ENCODE measurements around the gene IMP3. TPM values are rescaled to one million over a fixed set of nuclear protein-coding genes. Genes with fewer than 3 reads are reported as not detected.

Gene IMP3
- total RNA-seq, 2 experiments from 2014 or later, result 101 to 174 TPM

GRCh38 chr15:75622505-75622904 is 17.5 kb downstream of the IMP3 start:
- Histone ChIP-seq H3K36me3 (ENCODE audit: insufficient read depth, low read length) (peaks cover 47% of the 10 kb centered on the region), H4K20me1 (ENCODE audit: insufficient read depth, low read length) (no peaks in the 10 kb centered on the region), H3K79me2 (ENCODE audit: insufficient read depth, low read depth, low read length) (peaks cover 17% of the 10 kb centered on the region; the same call in 1 of the 2 replicates), H3K9me3 (ENCODE audit: low read length) (no peaks in the 10 kb centered on the region), H3K4me3 (ENCODE audit: low read depth, low read length, poor library complexity, severe bottlenecking) (no peak overlapping the region), H3K27ac (ENCODE audit: low read depth, low read length, poor library complexity, severe bottlenecking) (no peak overlapping the region), H3K9me2 (ENCODE audit: insufficient read depth, low read length) (no peaks in the 10 kb centered on the region), H3K4me2 (ENCODE audit: low read length) (no peak overlapping the region), H2AFZ (ENCODE audit: low read length) (no peak overlapping the region), H3K4me1 (ENCODE audit: insufficient read depth, low read length, poor library complexity, severe bottlenecking) (peaks cover 17% of the 10 kb centered on the region)
- CTCF ChIA-PET (ENCODE audit: unreplicated experiment), result no interaction called here
- POLR2A ChIA-PET, result no interaction called here
- no peak for DNase-seq (ENCODE audit: low spot score)
- TF ChIP-seq EZH2phosphoT487 (IDR thresholded peaks at IDR 0.05; ENCODE audit: borderline replicate concordance, low read depth, low read length) (no peak), CTCF (conservative IDR thresholded peaks at IDR 0.05; ENCODE audit: low read length) (no peak)
- BruUV-seq (replicated peaks), result no TSS peak
- intact Hi-C loops (cut with micrococcal nuclease; ENCODE audit: unreplicated experiment), result no loop called here

GRCh38 chr15:75620841-75621391 is 19.1 kb downstream of the IMP3 start:
- Histone ChIP-seq H3K36me3 (ENCODE audit: insufficient read depth, low read length) (peaks cover 63% of the 10 kb centered on the region), H3K4me1 (ENCODE audit: insufficient read depth, low read length, poor library complexity, severe bottlenecking) (peaks cover 4% of the 10 kb centered on the region), H3K27ac (ENCODE audit: low read depth, low read length, poor library complexity, severe bottlenecking) (no peak overlapping the region), H3K9me2 (ENCODE audit: insufficient read depth, low read length) (no peaks in the 10 kb centered on the region), H4K20me1 (ENCODE audit: insufficient read depth, low read length) (no peaks in the 10 kb centered on the region), H3K79me2 (ENCODE audit: insufficient read depth, low read depth, low read length) (peaks cover 12% of the 10 kb centered on the region; the same call in 1 of the 2 replicates), H3K9me3 (ENCODE audit: low read length) (no peaks in the 10 kb centered on the region), H3K4me3 (ENCODE audit: low read depth, low read length, poor library complexity, severe bottlenecking) (no peak overlapping the region), H2AFZ (ENCODE audit: low read length) (no peak overlapping the region), H3K4me2 (ENCODE audit: low read length) (no peak overlapping the region)
- no peak for TF ChIP-seq EZH2phosphoT487 (IDR thresholded peaks at IDR 0.05; ENCODE audit: borderline replicate concordance, low read depth, low read length)
- no peak for TF ChIP-seq CTCF (conservative IDR thresholded peaks at IDR 0.05; ENCODE audit: low read length)
- no peak for DNase-seq (ENCODE audit: low spot score)
- POLR2A ChIA-PET, result interaction anchor here (0.6 to 1.1 kb wide), 4 partner anchors 13 to 204 kb away, joined by 3 to 4 read pairs (median 4); no protein-coding TSS in a partner anchor
- CTCF ChIA-PET (ENCODE audit: unreplicated experiment), result no interaction called here
- no TSS peak for BruUV-seq (replicated peaks)
- intact Hi-C loops (cut with micrococcal nuclease; ENCODE audit: unreplicated experiment), result no loop called here

- Histone ChIP-seq H2AFZ (ENCODE audit: low read length) (no peak overlapping the region), H3K36me3 (ENCODE audit: insufficient read depth, low read length) (peaks cover 69% of the 10 kb centered on the region), H3K9me3 (ENCODE audit: low read length) (no peaks in the 10 kb centered on the region), H3K79me2 (ENCODE audit: insufficient read depth, low read depth, low read length) (peaks cover 12% of the 10 kb centered on the region; the same call in 1 of the 2 replicates), H4K20me1 (ENCODE audit: insufficient read depth, low read length) (no peaks in the 10 kb centered on the region), H3K4me1 (ENCODE audit: insufficient read depth, low read length, poor library complexity, severe bottlenecking) (peaks cover 4% of the 10 kb centered on the region), H3K27ac (ENCODE audit: low read depth, low read length, poor library complexity, severe bottlenecking) (no peak overlapping the region), H3K9me2 (ENCODE audit: insufficient read depth, low read length) (no peaks in the 10 kb centered on the region), H3K4me2 (ENCODE audit: low read length) (no peak overlapping the region), H3K4me3 (ENCODE audit: low read depth, low read length, poor library complexity, severe bottlenecking) (no peak overlapping the region)
- intact Hi-C loops (cut with micrococcal nuclease; ENCODE audit: unreplicated experiment), result no loop called here
- no peak for DNase-seq (ENCODE audit: low spot score)
- no TSS peak for BruUV-seq (replicated peaks)
- TF ChIP-seq EZH2phosphoT487 (IDR thresholded peaks at IDR 0.05; ENCODE audit: borderline replicate concordance, low read depth, low read length) (no peak), CTCF (conservative IDR thresholded peaks at IDR 0.05; ENCODE audit: low read length) (no peak)
- CTCF ChIA-PET (ENCODE audit: unreplicated experiment), result no interaction called here
- POLR2A ChIA-PET, result interaction anchor here (0.6 to 1.1 kb wide), 4 partner anchors 13 to 203 kb away, joined by 3 to 4 read pairs (median 4); no protein-coding TSS in a partner anchor
Measured at GRCh38 chr15:75620058-75620820, 19.8 kb downstream of the IMP3 start.

Data from OCI-LY7 (cell line).